ENCODE measurements around the gene IL1RAPL1. TPM values are rescaled to one million over a fixed set of nuclear protein-coding genes. Genes with fewer than 3 reads are reported as not detected.

Gene IL1RAPL1
- total RNA-seq, 2 experiments from 2014 or later, result not detected

- POLR2A ChIA-PET, result no interaction called here
- H3K36me3 Mint-ChIP-seq, result no peaks in the 10 kb centered on the region
- no peaks in the 10 kb centered on the region for H3K4me1 Mint-ChIP-seq (ENCODE audit: low read depth)
- intact Hi-C loops (cut with micrococcal nuclease), result no loop called here
- peaks cover 1% of the 10 kb centered on the region for H3K9me3 Mint-ChIP-seq
- H3K27me3 Mint-ChIP-seq, result no peaks in the 10 kb centered on the region
- no peak overlapping the region for H3K4me3 Mint-ChIP-seq
- no peak for DNase-seq
- H3K27ac Mint-ChIP-seq, result no peak overlapping the region
- CTCF ChIA-PET, result no interaction called here
These were observed 63.9 kb downstream of the IL1RAPL1 start for GRCh38 chrX:28651186-28651585.

GRCh38 chrX:28659269-28659668 is 72.0 kb downstream of the IL1RAPL1 start:
- Mint-ChIP-seq H3K9me3 (peaks cover 3% of the 10 kb centered on the region), H3K4me1 (ENCODE audit: low read depth) (no peaks in the 10 kb centered on the region), H3K36me3 (no peaks in the 10 kb centered on the region), H3K27ac (no peak overlapping the region), H3K27me3 (no peaks in the 10 kb centered on the region), H3K4me3 (no peak overlapping the region)
- POLR2A ChIA-PET, result no interaction called here
- CTCF ChIA-PET, result no interaction called here
- DNase-seq, result no peak
- intact Hi-C loops (cut with micrococcal nuclease), result no loop called here

- Mint-ChIP-seq H3K4me1 (ENCODE audit: low read depth) (no peaks in the 10 kb centered on the region), H3K36me3 (no peaks in the 10 kb centered on the region), H3K27ac (no peak overlapping the region), H3K4me3 (no peak overlapping the region), H3K27me3 (no peaks in the 10 kb centered on the region), H3K9me3 (no peaks in the 10 kb centered on the region)
- intact Hi-C loops (cut with micrococcal nuclease), result no loop called here
- DNase-seq, result no peak
- ChIA-PET POLR2A (no interaction called here), CTCF (no interaction called here)
These were observed 78.5 kb downstream of the IL1RAPL1 start for GRCh38 chrX:28665778-28666177.

- Mint-ChIP-seq H3K4me1 (ENCODE audit: low read depth) (no peaks in the 10 kb centered on the region), H3K9me3 (peaks cover 2% of the 10 kb centered on the region), H3K36me3 (no peaks in the 10 kb centered on the region), H3K27me3 (no peaks in the 10 kb centered on the region), H3K4me3 (no peak overlapping the region), H3K27ac (no peak overlapping the region)
- POLR2A ChIA-PET, result no interaction called here
- CTCF ChIA-PET, result no interaction called here
- intact Hi-C loops (cut with micrococcal nuclease), result no loop called here
- no peak for DNase-seq
These were observed 81.1 kb downstream of the IL1RAPL1 start for GRCh38 chrX:28668303-28668702.

GRCh38 chrX:28668957-28669356 is 81.7 kb downstream of the IL1RAPL1 start:
- ChIA-PET CTCF (no interaction called here), POLR2A (no interaction called here)
- no peaks in the 10 kb centered on the region for H3K4me1 Mint-ChIP-seq (ENCODE audit: low read depth)
- H3K27ac Mint-ChIP-seq, result no peak overlapping the region
- intact Hi-C loops (cut with micrococcal nuclease), result no loop called here
- no peaks in the 10 kb centered on the region for H3K36me3 Mint-ChIP-seq
- peaks cover 2% of the 10 kb centered on the region for H3K9me3 Mint-ChIP-seq
- H3K27me3 Mint-ChIP-seq, result no peaks in the 10 kb centered on the region
- no peak overlapping the region for H3K4me3 Mint-ChIP-seq
- DNase-seq, result no peak

GRCh38 chrX:28670074-28670473 is 82.8 kb downstream of the IL1RAPL1 start:
- Mint-ChIP-seq H3K27ac (no peak overlapping the region), H3K36me3 (no peaks in the 10 kb centered on the region), H3K27me3 (no peaks in the 10 kb centered on the region), H3K9me3 (peaks cover 2% of the 10 kb centered on the region), H3K4me1 (ENCODE audit: low read depth) (no peaks in the 10 kb centered on the region), H3K4me3 (no peak overlapping the region)
- DNase-seq, result no peak
- ChIA-PET POLR2A (no interaction called here), CTCF (no interaction called here)
- intact Hi-C loops (cut with micrococcal nuclease), result no loop called here

GRCh38 chrX:28675173-28675572 is 87.9 kb downstream of the IL1RAPL1 start:
- Mint-ChIP-seq H3K27me3 (no peaks in the 10 kb centered on the region), H3K4me3 (no peak overlapping the region), H3K4me1 (ENCODE audit: low read depth) (no peaks in the 10 kb centered on the region), H3K27ac (no peak overlapping the region), H3K36me3 (no peaks in the 10 kb centered on the region), H3K9me3 (peaks cover 2% of the 10 kb centered on the region)
- DNase-seq, result no peak
- intact Hi-C loops (cut with micrococcal nuclease), result no loop called here
- ChIA-PET POLR2A (no interaction called here), CTCF (no interaction called here)

GRCh38 chrX:28693101-28693500 is 105.9 kb downstream of the IL1RAPL1 start:
- ChIA-PET POLR2A (no interaction called here), CTCF (no interaction called here)
- peaks cover 8% of the 10 kb centered on the region for H3K9me3 Mint-ChIP-seq
- intact Hi-C loops (cut with micrococcal nuclease), result no loop called here
- no peak overlapping the region for H3K27ac Mint-ChIP-seq
- no peak overlapping the region for H3K4me3 Mint-ChIP-seq
- no peaks in the 10 kb centered on the region for H3K36me3 Mint-ChIP-seq
- DNase-seq, result no peak
- no peaks in the 10 kb centered on the region for H3K27me3 Mint-ChIP-seq
- no peaks in the 10 kb centered on the region for H3K4me1 Mint-ChIP-seq (ENCODE audit: low read depth)

GRCh38 chrX:28697732-28698131 is 110.5 kb downstream of the IL1RAPL1 start:
- POLR2A ChIA-PET, result no interaction called here
- intact Hi-C loops (cut with micrococcal nuclease), result no loop called here
- Mint-ChIP-seq H3K4me1 (ENCODE audit: low read depth) (no peaks in the 10 kb centered on the region), H3K36me3 (no peaks in the 10 kb centered on the region), H3K27me3 (no peaks in the 10 kb centered on the region), H3K27ac (no peak overlapping the region), H3K4me3 (no peak overlapping the region), H3K9me3 (peaks cover 2% of the 10 kb centered on the region)
- CTCF ChIA-PET, result no interaction called here
- DNase-seq, result no peak

GRCh38 chrX:28701222-28701621 is 114.0 kb downstream of the IL1RAPL1 start:
- no peaks in the 10 kb centered on the region for H3K27me3 Mint-ChIP-seq
- no peaks in the 10 kb centered on the region for H3K4me1 Mint-ChIP-seq (ENCODE audit: low read depth)
- no peak overlapping the region for H3K4me3 Mint-ChIP-seq
- H3K27ac Mint-ChIP-seq, result no peak overlapping the region
- ChIA-PET CTCF (no interaction called here), POLR2A (no interaction called here)
- no peaks in the 10 kb centered on the region for H3K36me3 Mint-ChIP-seq
- intact Hi-C loops (cut with micrococcal nuclease), result no loop called here
- DNase-seq, result no peak
- H3K9me3 Mint-ChIP-seq, result no peaks in the 10 kb centered on the region

- Mint-ChIP-seq H3K4me1 (ENCODE audit: low read depth) (no peaks in the 10 kb centered on the region), H3K4me3 (no peak overlapping the region), H3K27ac (no peak overlapping the region), H3K27me3 (no peaks in the 10 kb centered on the region), H3K9me3 (no peaks in the 10 kb centered on the region), H3K36me3 (no peaks in the 10 kb centered on the region)
- ChIA-PET POLR2A (no interaction called here), CTCF (no interaction called here)
- intact Hi-C loops (cut with micrococcal nuclease), result no loop called here
- DNase-seq, result no peak
These were observed 119.7 kb downstream of the IL1RAPL1 start for GRCh38 chrX:28706964-28707363.

- Mint-ChIP-seq H3K27me3 (no peaks in the 10 kb centered on the region), H3K27ac (no peak overlapping the region), H3K4me3 (no peak overlapping the region), H3K36me3 (no peaks in the 10 kb centered on the region), H3K9me3 (no peaks in the 10 kb centered on the region), H3K4me1 (ENCODE audit: low read depth) (no peaks in the 10 kb centered on the region)
- DNase-seq, result no peak
- intact Hi-C loops (cut with micrococcal nuclease), result no loop called here
- ChIA-PET POLR2A (no interaction called here), CTCF (no interaction called here)
These were observed 122.2 kb downstream of the IL1RAPL1 start for GRCh38 chrX:28709421-28709820.

- Mint-ChIP-seq H3K27ac (no peak overlapping the region), H3K4me3 (no peak overlapping the region), H3K27me3 (no peaks in the 10 kb centered on the region), H3K4me1 (ENCODE audit: low read depth) (no peaks in the 10 kb centered on the region), H3K36me3 (no peaks in the 10 kb centered on the region), H3K9me3 (no peaks in the 10 kb centered on the region)
- intact Hi-C loops (cut with micrococcal nuclease), result no loop called here
- ChIA-PET POLR2A (no interaction called here), CTCF (no interaction called here)
- no peak for DNase-seq
These were observed 130.6 kb downstream of the IL1RAPL1 start for GRCh38 chrX:28717864-28718263.

- intact Hi-C loops (cut with micrococcal nuclease), result no loop called here
- Mint-ChIP-seq H3K27me3 (no peaks in the 10 kb centered on the region), H3K36me3 (no peaks in the 10 kb centered on the region), H3K9me3 (no peaks in the 10 kb centered on the region), H3K4me3 (no peak overlapping the region), H3K4me1 (ENCODE audit: low read depth) (no peaks in the 10 kb centered on the region), H3K27ac (no peak overlapping the region)
- ChIA-PET POLR2A (no interaction called here), CTCF (no interaction called here)
- DNase-seq, result no peak
These were observed 131.2 kb downstream of the IL1RAPL1 start for GRCh38 chrX:28718450-28718849.

Data from activated CD4-positive, alpha-beta memory T cell treated with anti-CD3 and anti-CD28 coated beads for 36 hours (primary cell).